ENCODE data around the gene STAT5A.
"Not testable (repeated sequence)": the region's sequence is repeated elsewhere in the genome, so short reads cannot be mapped to it uniquely, and the experiment has no call there.

STAT5A gene

DNA sequence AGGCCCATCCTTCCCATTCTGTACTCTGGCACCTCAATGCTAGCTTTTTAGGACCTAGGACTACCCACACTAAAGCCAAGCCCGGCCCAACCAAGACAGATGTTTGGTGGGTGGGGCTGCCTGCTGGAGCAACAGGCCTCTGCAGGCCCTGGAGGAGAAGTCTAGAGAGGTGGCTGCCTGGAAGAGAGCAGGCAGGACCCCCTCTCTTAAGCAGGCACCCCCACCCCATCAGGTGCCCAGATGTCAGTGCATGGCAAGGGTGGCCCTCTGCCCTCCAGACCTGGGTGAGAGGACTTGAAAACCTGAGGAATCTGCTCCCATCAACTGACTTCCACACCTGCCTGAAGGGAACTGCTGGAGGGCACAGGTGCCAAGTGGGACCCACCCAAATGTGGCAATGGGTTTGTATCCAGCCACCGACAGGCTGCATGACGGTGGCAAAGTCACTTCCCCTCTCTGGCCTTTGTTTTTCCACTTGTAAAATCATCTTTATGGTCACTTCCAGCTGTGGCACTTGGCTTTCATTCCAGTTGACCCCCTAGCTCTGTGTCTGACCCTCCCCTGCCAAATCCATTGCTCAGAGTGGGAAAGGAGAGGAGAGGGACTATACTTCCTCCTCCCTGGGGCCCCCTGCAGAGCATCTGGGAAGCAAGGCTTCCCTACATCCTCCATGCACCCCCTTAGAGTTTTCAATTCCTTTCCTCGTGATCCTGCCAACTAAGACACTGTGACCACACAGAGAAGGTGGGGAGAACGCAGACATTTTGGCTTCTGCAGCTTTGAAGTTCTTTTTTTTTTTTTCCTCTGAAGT is 1.7 kb upstream of the STAT5A start:
- no peak for DNase-seq

DNA sequence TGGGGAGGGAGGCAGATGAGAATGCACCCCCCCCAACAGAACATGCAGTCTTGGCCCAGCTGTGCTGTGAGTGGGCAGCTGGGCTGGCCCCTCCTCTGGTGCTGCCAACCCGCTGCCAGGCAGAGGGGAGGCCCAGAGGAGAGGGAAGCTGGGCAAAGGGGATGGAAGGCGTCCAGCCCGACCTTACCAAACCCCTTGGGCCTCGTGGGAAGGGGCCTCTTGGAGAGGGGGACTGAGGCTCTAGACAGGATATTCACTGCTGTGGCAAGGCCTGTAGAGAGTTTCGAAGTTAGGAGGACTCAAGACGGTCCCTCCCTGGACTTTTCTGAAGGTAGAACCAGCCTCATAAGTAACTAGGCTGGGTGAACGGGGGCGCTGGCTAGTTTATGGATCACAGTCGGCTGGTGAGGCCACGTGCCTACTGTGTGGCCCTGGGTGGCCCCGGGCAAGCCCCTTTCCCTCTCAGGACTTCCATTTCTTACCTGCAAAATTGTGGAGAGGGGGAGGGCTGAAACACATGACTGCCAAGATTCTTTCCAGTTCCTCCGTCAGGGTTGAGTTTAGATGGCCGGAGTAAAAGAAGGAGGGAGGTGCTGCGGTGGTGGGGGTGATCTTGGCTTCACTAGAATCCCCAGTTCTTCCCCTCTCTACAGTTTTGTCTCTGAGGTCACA is 857 bp upstream of the STAT5A start:
- DNase-seq = peak; percentile 48 to 50

GRCh38 chr17:42288803-42289610 is 709 bp downstream of the STAT5A start:
- DNase-seq = peak; percentile 67 to 80

- peak; percentile 68 to 92 for DNase-seq
Measured at GRCh38 chr17:42289611-42290181, 1.4 kb downstream of the STAT5A start.

DNA sequence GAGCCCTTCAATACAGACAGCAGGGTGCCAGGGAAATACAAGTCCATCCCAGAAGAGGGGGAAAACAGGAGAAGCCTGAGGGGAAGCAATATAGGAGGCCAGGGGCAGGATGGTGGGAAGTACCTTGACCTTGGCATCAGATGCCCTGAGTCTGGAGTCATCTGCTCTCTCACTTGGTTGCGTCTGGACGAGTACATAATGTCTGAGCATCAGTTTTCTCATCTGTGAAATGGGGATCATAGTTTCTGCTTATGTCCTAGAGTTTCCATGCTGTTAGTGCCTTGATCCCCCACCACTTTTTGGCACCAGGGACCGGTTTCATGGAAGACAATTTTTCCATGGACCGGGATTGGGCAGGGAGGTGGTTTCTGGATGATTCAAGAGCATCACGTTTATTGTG is 2.3 kb downstream of the STAT5A start:
- no peak for DNase-seq

DNA sequence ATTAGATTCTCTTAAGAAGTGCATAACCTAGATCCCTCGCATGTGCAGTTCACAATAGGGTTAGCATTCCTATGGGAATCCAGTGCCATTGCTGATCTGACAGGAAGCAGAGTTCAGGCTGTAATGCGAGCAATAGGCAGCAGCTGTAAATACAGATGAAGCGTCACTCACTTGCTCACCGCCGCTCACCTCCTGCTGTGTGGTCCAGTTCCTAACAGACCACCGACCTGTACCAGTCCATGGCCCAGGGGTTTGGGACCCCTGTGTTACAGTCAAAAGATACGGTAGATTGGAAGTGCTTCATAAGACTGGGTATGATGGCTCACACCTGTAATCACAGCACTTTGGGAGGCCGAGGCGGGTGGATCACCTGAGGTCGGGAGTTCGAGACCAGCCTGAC is 2.8 kb downstream of the STAT5A start:
- no peak for DNase-seq

DNA sequence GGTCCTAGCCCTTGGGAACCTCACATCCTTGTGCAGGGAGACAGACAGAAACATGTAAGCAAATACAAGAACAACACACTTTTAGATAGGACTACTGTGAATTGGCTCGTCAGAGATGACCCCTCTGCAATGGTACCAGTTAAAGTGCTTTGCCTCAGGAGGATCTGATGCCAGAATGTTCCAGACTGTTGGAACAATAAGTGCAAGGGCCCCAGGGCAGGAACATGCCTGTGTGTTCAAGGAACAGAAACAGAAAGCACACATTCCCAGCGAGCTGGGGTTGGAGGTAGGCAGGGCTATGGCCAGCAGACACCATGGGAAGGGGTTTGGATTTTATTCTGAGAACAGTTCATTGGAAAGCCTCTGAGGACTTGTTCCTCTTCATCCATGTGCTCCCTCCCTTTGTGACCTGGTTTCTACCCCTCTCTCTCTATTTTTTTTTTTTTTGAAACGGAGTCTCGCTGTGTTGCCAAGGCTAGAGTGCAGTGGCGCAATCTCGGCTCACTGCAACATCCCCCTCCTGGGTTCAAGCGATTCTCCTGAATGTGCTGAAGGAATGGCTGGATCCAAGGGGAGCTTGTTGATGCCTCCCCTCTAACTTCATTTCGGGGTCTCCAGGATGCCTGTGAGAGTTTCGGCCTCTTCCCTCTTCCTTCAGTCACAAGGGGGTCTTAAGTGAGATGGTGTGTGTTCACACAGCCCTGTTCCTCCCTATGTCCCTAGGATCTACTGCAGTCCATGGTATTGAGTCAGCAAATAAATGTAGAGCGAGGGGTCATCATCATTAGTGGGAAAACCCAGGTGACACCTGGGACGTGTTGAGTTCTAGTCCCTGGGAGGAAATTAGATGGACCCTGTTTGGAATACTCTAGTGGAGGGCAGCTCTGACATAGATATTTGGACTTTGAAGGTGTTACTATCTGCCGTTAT is 6.4 kb downstream of the STAT5A start:
- DNase-seq = no peak

GRCh38 chr17:42296012-42296411 is 7.7 kb downstream of the STAT5A start:
- no peak for DNase-seq

GRCh38 chr17:42297775-42298174 is 9.5 kb downstream of the STAT5A start:
- not testable (repeated sequence) for DNase-seq

- DNase-seq = not testable (repeated sequence)
Measured at GRCh38 chr17:42299361-42299760, 11.1 kb downstream of the STAT5A start.

DNA sequence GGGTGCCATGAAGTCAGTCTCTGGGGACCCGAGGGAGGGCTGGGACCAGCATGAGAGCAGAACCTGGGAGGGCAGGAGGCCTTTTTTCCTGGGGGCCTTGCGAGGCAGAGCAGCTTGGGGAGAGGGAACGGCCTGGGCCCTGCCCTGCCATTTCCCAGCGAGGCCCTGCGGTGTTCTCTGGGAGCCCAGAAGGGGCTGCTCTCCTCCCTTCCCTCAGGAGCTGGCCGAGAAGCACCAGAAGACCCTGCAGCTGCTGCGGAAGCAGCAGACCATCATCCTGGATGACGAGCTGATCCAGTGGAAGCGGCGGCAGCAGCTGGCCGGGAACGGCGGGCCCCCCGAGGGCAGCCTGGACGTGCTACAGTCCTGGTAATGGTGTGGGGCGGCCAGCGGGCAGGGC is 11.6 kb downstream of the STAT5A start:
- DNase-seq = not testable (repeated sequence)

GRCh38 chr17:42301022-42301421 is 12.7 kb downstream of the STAT5A start:
- DNase-seq = no peak

GRCh38 chr17:42303694-42304093 is 15.4 kb downstream of the STAT5A start:
- DNase-seq = no peak

GRCh38 chr17:42304187-42305030 is 16.1 kb downstream of the STAT5A start:
- no peak for DNase-seq

DNA sequence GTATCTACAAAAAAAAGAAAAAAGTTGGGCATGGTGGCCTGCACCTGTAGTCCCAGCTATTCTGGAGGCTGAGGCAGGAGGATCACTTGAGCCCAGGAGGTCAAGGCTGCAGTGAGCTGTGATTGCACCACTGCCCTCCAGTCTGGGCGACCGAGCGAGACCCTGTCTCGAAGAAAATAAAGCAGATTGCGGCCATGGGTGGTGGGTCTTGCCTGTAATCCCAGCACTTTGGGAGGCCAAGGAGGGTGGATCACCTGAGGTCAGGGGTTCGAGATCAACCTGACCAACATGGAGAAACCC is 16.7 kb downstream of the STAT5A start:
- DNase-seq = not testable (repeated sequence)

GRCh38 chr17:42305543-42306384 is 17.5 kb downstream of the STAT5A start:
- DNase-seq = no peak

DNA sequence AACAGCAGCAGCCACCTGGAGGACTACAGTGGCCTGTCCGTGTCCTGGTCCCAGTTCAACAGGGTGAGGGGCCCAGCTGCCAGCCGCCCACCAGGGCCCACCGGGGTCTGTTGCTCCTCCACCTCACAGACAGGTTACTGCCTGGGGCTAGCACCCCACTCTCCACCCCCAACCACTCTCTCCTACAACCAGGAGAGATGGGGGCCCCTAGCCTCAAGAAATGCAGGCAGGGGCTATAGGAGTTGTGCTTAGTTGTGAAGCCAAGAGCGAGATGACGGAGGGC is 18.0 kb downstream of the STAT5A start:
- no peak for DNase-seq

DNA sequence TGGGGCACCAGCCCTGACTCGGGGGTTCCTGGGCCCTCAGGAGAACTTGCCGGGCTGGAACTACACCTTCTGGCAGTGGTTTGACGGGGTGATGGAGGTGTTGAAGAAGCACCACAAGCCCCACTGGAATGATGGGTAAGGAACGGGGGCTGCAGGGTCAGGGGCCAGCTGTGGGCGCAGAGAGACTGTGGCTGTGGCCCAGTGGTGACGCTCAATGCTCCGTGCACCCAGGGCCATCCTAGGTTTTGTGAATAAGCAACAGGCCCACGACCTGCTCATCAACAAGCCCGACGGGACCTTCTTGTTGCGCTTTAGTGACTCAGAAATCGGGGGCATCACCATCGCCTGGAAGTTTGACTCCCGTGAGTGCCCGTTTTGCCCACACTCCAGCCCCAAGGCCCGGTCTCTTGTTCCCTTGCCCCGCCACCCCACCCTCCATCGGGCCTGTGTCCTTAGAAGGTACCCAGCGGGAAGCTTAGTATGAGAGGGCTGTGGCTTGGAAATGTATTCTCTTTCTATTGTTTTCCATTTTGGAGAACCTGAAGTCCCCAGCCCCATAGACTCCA is 19.1 kb downstream of the STAT5A start:
- no peak for DNase-seq

- no peak for DNase-seq
Measured at GRCh38 chr17:42308446-42308845, 20.1 kb downstream of the STAT5A start.

DNA sequence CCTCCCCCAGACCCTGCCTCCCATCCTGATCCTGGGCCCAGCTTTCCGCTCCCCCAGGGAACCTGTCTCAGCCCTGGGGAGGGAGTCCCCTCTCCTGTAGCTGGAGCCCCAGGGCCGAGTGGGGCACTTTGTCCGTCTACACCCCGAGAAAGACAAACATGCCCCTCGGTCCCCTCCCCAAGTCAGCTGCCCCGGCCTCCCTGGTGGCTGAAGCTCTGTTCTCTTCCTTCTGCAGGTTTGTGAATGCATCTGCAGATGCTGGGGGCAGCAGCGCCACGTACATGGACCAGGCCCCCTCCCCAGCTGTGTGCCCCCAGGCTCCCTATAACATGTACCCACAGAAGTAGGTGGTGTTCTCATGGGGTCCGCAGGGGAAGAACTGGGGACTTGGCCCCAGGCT is 20.8 kb downstream of the STAT5A start:
- DNase-seq = no peak
